ENCODE data around the gene HDGFL1. TPM values are rescaled to one million over a fixed set of nuclear protein-coding genes. Genes with fewer than 3 reads are reported as not detected.

The HDGFL1 gene
- total RNA-seq, 1 experiment from 2014 or later = not detected

GRCh38 chr6:22570185-22570551, 802 bp downstream of the HDGFL1 start (continued):
- no peak for TF ChIP-seq SOX15 (CRISPR knock-in tag; IDR thresholded peaks at IDR 0.05)
- no peak for TF ChIP-seq ZNF219 (CRISPR knock-in tag; IDR thresholded peaks at IDR 0.05; ENCODE audit: borderline replicate concordance)
- no peak for TF ChIP-seq ATF2 (CRISPR knock-in tag; IDR thresholded peaks at IDR 0.05; ENCODE audit: borderline replicate concordance, low read depth)
- no peak for TF ChIP-seq ERG (CRISPR knock-in tag; IDR thresholded peaks at IDR 0.05)
- no peak for TF ChIP-seq NR1H2 (CRISPR knock-in tag; IDR thresholded peaks at IDR 0.05)
- TF ChIP-seq ZNF263 (CRISPR knock-in tag; IDR thresholded peaks at IDR 0.05; ENCODE audit: low read depth) = no peak
- no peak for TF ChIP-seq ZMAT4 (CRISPR knock-in tag; IDR thresholded peaks at IDR 0.05)
- TF ChIP-seq HMGXB4 (CRISPR knock-in tag; IDR thresholded peaks at IDR 0.05) = no peak
- no peak for TF ChIP-seq JUN (CRISPR knock-in tag; IDR thresholded peaks at IDR 0.05)
- no peak for TF ChIP-seq ZNF138 (CRISPR knock-in tag; conservative IDR thresholded peaks at IDR 0.05)
- no peak for TF ChIP-seq TCF7 (CRISPR knock-in tag; IDR thresholded peaks at IDR 0.05; ENCODE audit: low read depth)

- ATAC-seq (no peak), DNase-seq (ENCODE audit: low spot score) (no peak)
- POLR2A ChIA-PET = no interaction called here
- no peaks in the 10 kb centered on the region for H3K36me3 Mint-ChIP-seq
- CTCF ChIA-PET = no interaction called here
- H3K9me3 Mint-ChIP-seq = no peaks in the 10 kb centered on the region
- H3K27ac Mint-ChIP-seq = no peak overlapping the region
- H3K4me3 Mint-ChIP-seq = no peak overlapping the region
- peaks cover 10% of the 10 kb centered on the region for H3K4me1 Mint-ChIP-seq
- no peaks in the 10 kb centered on the region for H3K27me3 Mint-ChIP-seq (ENCODE audit: low read depth)
- TF ChIP-seq ESRRA (CRISPR knock-in tag; IDR thresholded peaks at IDR 0.05; ENCODE audit: borderline replicate concordance) (no peak), IRF1 (CRISPR knock-in tag; IDR thresholded peaks at IDR 0.05) (no peak), ZNF138 (CRISPR knock-in tag; conservative IDR thresholded peaks at IDR 0.05) (no peak), TCF7 (CRISPR knock-in tag; IDR thresholded peaks at IDR 0.05; ENCODE audit: low read depth) (no peak), USF1 (CRISPR knock-in tag; IDR thresholded peaks at IDR 0.05) (no peak), TP53 (CRISPR knock-in tag; IDR thresholded peaks at IDR 0.05) (no peak), PRRX2 (CRISPR knock-in tag; IDR thresholded peaks at IDR 0.05) (no peak), ZNF425 (CRISPR knock-in tag; conservative IDR thresholded peaks at IDR 0.05) (no peak), TEAD1 (CRISPR knock-in tag; IDR thresholded peaks at IDR 0.05) (no peak)
Measured at GRCh38 chr6:22575190-22575589, 5.8 kb downstream of the HDGFL1 start.
